ENCODE data around the gene MYCN.

MYCN gene

DNA sequence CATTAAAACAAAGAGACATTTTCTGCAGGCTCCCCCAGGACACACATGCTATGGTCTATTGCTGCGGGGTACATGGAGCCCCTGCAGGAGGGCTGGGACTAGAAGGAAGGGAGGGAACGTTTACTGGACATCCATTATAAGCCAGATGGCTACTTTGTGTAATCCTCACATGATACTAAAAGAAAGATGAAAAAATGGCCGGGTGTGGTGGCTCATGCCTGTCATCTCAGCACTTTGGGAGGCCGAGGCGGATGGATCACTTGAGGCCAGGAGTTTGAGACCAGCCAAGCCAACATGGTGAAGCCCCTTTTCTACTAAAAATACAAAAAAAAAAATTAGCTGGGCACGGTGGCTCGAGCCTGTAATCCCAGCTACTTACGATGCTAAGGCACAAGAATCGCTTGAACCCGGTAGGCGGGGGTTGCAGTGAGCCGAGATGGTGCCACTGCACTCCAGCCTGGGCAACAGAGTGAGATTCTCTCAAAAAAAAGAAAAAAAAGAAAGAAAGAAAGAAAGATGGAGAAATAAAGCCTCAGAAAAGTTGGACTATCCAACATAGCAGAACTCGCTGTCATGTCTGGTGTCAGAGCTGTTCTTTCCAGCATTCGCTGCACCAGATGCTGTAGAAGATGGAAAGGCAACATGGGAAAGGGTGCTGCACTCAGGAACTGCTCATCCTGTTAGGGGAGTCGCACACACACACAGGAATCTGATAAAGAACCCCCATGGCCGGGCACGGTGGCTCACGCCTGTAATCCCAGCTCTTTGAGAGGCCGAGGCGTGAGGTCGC, 7.8 kb upstream of the MYCN start:
- DNase-seq = no peak

- DNase-seq = no peak
These were observed 7.0 kb upstream of the MYCN start for GRCh38 chr2:15933184-15933845.

DNA sequence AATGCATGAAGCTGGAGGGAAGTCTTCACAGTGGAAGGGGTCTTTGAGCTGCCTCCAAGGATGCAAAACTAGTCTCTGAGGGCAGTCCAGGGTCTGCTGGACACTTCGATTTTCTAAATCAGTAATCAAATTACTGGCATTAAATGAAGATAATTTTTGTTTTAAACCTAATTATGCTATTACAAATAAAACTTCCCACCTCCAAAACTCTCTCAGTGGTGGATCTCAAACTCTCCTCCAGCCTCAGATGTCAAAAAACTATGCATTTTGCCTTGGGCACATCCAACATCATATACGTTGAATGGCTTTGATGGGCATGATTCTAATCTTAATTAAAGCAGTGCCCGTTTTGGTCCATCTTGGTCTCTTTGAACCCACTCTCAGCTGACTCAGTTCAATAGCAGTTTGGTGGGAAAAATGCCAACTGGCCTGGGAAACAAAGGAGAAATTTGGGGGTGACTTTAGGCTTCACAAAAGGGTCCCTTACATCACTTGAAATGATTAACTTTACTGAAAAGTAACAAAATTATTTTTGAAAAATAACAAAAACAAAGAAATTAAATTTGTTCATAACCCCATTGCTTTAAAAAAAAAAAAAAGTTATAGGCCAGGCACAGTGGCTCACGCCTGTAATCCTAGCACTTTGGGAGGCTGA, 5.9 kb upstream of the MYCN start:
- no peak for DNase-seq

- DNase-seq = no peak
These were observed 5.2 kb upstream of the MYCN start for GRCh38 chr2:15935189-15935588.

- DNase-seq = no peak
These were observed 4.7 kb upstream of the MYCN start for GRCh38 chr2:15935675-15936074.

- no peak for DNase-seq
These were observed 3.9 kb upstream of the MYCN start for GRCh38 chr2:15936277-15937104.

- DNase-seq = no peak
These were observed 3.1 kb upstream of the MYCN start for GRCh38 chr2:15937105-15937881.

DNA sequence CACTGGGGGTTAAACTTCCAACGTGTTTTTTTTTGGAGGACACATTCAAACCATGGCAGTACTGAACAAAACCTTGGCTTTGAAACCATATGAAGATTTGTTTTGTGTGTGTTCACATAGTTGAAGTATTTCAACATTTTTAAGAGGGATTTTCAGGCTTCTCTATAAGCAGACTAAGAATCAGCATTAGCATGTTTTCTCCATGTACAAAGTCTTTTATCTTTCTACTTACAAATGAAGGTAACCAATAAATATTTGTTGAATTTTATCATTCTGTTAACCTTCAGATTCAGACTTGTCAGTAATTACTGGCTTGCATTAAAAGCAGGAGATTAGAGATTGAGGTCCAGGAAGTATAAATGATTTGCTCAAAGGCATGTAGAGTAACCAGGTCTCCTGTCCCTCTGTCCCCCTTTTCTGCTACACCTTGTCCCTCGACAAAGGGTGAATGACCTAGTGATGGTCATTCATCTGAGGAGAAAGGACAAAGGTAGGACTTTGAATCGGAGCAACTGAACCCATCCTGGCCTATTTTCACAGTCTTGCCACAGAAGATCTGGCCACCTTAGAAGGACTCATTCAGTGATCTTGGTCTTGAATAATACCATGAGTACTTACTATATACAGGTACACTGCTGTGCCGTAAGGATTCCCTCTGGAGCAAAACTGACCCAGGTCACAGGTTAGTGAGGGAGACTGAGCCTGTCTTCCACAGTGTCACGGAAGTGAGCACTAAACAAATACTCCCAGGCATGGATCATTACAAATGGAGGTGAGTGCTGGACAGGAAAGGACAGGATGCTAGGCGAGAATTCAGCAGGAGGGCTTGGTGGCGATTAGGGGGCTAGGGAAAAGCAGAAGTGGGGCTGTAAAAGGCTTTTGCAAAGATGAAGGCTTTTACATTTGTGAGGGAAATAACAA, 2.2 kb upstream of the MYCN start:
- DNase-seq = no peak

GRCh38 chr2:15938803-15939555, 1.4 kb upstream of the MYCN start:
- DNase-seq = no peak

DNA sequence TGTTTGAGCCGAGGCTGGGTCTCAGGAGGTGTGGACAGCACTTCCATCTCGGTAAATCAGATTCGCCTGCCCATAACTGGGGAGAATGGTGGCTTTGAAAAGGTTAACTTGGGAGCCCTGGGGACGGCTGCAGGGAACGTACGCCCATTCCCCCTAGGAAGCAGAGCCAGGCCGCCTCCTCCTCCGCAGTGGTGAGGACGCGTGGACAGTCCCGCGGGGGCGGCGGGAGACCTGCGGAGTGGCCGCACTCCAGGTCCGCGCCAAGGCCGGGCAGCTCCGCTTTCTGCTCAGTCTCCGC, 845 bp upstream of the MYCN start:
- DNase-seq = no peak

DNA sequence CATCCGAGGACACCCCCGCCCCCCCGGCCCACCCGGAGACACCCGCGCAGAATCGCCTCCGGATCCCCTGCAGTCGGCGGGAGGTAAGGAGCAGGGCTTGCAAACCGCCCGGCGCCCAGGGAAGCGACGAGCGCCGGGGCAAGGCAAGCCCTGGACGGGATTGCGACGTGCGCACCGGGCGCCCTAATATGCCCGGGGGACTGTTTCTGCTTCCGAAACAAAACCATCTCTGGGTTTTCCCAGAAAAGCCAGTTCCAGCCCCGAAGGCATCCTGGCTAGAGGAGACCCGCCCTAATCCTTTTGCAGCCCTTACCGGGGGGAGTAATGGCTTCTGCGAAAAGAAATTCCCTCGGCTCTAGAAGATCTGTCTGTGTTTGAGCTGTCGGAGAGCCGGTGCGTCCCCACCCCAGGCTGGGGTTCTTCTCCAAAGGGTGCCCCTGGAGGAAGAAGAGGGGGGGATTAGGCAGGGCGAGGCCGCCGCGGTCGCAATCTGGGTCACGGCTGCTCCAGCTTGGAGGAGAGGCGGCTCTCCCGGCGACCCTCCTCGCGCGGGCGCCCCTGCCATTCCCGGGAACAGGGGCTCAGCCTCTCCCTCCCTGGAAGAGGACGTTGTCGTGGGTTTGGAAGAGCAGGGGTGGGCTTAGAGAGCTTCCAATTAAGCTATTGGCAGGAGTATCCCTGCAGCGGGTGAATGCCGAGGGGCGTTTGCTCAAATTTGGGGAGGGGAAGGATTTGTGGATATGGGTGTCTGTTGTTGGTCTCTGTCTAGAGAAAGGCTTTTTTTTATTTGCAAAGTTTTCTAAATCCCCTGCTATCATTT, 521 bp downstream of the MYCN start:
- no peak for DNase-seq

- peak in 1 of 2 experiments; percentile 18 for DNase-seq
These were observed 1.1 kb downstream of the MYCN start for GRCh38 chr2:15941481-15941850.

- peak; percentile 23 to 27 for DNase-seq
These were observed 1.7 kb downstream of the MYCN start for GRCh38 chr2:15941871-15942710.

GRCh38 chr2:15942711-15943345, 2.5 kb downstream of the MYCN start:
- no peak for DNase-seq

DNA sequence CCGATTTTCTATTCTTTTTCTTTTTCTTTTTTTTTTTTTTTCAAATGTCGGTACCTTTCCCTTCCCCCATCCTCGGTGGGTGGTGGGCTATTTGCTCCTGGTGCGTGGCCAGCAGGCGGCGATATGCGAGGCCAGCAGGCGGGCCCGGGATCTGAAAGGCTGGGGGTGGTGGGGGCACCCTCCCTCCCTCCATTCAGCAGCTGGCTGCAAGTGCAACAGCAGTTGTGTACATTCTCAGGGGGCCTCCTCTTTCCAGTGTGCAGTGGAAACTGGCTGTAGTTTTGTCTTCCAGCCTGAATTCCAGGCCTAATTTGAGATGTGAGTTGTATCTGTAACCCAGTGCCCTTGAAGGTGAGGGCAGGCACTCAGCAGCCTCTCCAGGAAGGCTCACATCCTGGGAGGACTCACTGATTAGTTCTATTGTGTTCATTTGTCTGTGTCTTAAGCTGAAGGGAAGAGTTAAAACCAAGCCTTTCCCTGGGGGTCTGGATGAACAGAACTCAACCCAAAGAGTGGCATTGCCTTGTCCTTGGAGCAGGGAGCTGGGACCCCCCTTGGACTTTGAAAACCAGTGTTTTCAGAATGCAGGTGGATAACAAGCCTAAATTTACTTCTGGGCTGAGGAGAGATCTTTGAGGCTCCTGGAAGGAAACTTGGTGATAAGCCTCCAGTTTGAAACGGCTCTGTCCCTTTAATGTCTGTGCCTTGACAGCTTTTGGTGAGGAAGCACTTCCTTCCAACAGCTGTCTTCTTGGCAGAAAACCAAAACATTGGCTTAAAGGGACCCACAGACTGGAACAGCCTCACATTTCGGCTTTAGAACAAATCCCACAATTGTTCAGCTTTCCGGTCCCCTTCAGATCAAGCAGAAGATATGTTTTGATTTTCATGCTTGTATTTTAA, 3.3 kb downstream of the MYCN start:
- DNase-seq = peak in 1 of 2 experiments; percentile 28

- DNase-seq = no peak
These were observed 4.1 kb downstream of the MYCN start for GRCh38 chr2:15944325-15945017.

All from activated CD4-positive, alpha-beta T cell treated with anti-CD3 and anti-CD28 coated beads, Interleukin-2, amount 50 U/mL, for 48 hours (primary cell).